IPS-18a (cell line): Measurements from ENCODE around the gene FAM185A.
"Not testable (repeated sequence)": the region's sequence is repeated elsewhere in the genome, so short reads cannot be mapped to it uniquely, and the experiment has no call there.

Source experiments
- H3K27ac ChIP-seq: one replicate; pipeline ENCODE4 v1.5.1; 2013; ENCODE audit warnings: low read length
- H3K27me3 ChIP-seq: one replicate; pipeline ENCODE4 v1.6.1; 2013; ENCODE audit warnings: mild to moderate bottlenecking, low read length; ENCODE audit not compliant: control insufficient read depth, insufficient read depth
- H3K36me3 ChIP-seq: one replicate; pipeline ENCODE4 v1.6.1; 2013; ENCODE audit warnings: low read depth, low read length; ENCODE audit not compliant: control insufficient read depth
- H3K4me1 ChIP-seq: one replicate; pipeline ENCODE4 v1.6.1; 2013; ENCODE audit warnings: low read depth, low read length; ENCODE audit not compliant: control insufficient read depth
- H3K4me3 ChIP-seq: one replicate; pipeline ENCODE4 v1.5.1; 2013; ENCODE audit warnings: low read length
- H3K9ac ChIP-seq: one replicate; pipeline ENCODE4 v1.6.1; 2013; ENCODE audit warnings: mild to moderate bottlenecking, low read length, moderate library complexity
- H3K9me3 ChIP-seq: one replicate; pipeline ENCODE4 v1.6.1; 2013; ENCODE audit warnings: low read depth, low read length; ENCODE audit not compliant: control insufficient read depth

FAM185A gene

GRCh38 chr7:102836191-102836919, 87.6 kb downstream of the FAM185A start:
- Histone ChIP-seq H3K9me3 (no peaks in the 10 kb centered on the region), H3K9ac (no peak overlapping the region), H3K4me1 (no peaks in the 10 kb centered on the region), H3K36me3 (no peaks in the 10 kb centered on the region), H3K4me3 (no peak overlapping the region), H3K27ac (no peak overlapping the region), H3K27me3 (no peaks in the 10 kb centered on the region)

GRCh38 chr7:102836977-102837376, 88.2 kb downstream of the FAM185A start:
- no peaks in the 10 kb centered on the region for H3K4me1 ChIP-seq
- H3K9me3 ChIP-seq = no peaks in the 10 kb centered on the region
- H3K4me3 ChIP-seq = no peak overlapping the region
- no peaks in the 10 kb centered on the region for H3K27me3 ChIP-seq
- no peak overlapping the region for H3K27ac ChIP-seq
- no peak overlapping the region for H3K9ac ChIP-seq
- H3K36me3 ChIP-seq = no peaks in the 10 kb centered on the region

- H3K4me1 ChIP-seq = no peaks in the 10 kb centered on the region
Observed at GRCh38 chr7:102837802-102838201, 89.0 kb downstream of the FAM185A start.

GRCh38 chr7:102838572-102839101, 89.8 kb downstream of the FAM185A start:
- not testable (repeated sequence) for H3K4me1 ChIP-seq, H3K9me3 ChIP-seq, H3K27ac ChIP-seq, H3K27me3 ChIP-seq, H3K9ac ChIP-seq, H3K36me3 ChIP-seq, H3K4me3 ChIP-seq

More at GRCh38 chr7:102837802-102838201, 89.0 kb downstream of the FAM185A start:
- H3K27me3 ChIP-seq = no peaks in the 10 kb centered on the region
- no peak overlapping the region for H3K27ac ChIP-seq
- H3K9me3 ChIP-seq = no peaks in the 10 kb centered on the region
- no peak overlapping the region for H3K4me3 ChIP-seq
- H3K9ac ChIP-seq = no peak overlapping the region
- no peaks in the 10 kb centered on the region for H3K36me3 ChIP-seq

- no peak overlapping the region for H3K4me3 ChIP-seq
- no peak overlapping the region for H3K9ac ChIP-seq
- no peak overlapping the region for H3K27ac ChIP-seq
- H3K4me1 ChIP-seq = no peaks in the 10 kb centered on the region
- H3K27me3 ChIP-seq = no peaks in the 10 kb centered on the region
- H3K36me3 ChIP-seq = no peaks in the 10 kb centered on the region
- H3K9me3 ChIP-seq = no peaks in the 10 kb centered on the region
Observed at GRCh38 chr7:102840404-102840803, 91.6 kb downstream of the FAM185A start.

GRCh38 chr7:102841290-102841689, 92.5 kb downstream of the FAM185A start:
- H3K9ac ChIP-seq = no peak overlapping the region
- H3K9me3 ChIP-seq = no peaks in the 10 kb centered on the region
- H3K27ac ChIP-seq = no peak overlapping the region

GRCh38 chr7:102842284-102842683, 93.5 kb downstream of the FAM185A start:
- H3K9me3 ChIP-seq = no peaks in the 10 kb centered on the region
- no peaks in the 10 kb centered on the region for H3K36me3 ChIP-seq
- H3K4me3 ChIP-seq = no peak overlapping the region
- H3K4me1 ChIP-seq = no peaks in the 10 kb centered on the region
- no peak overlapping the region for H3K27ac ChIP-seq
- H3K9ac ChIP-seq = no peak overlapping the region
- H3K27me3 ChIP-seq = no peaks in the 10 kb centered on the region

More at GRCh38 chr7:102841290-102841689, 92.5 kb downstream of the FAM185A start:
- Histone ChIP-seq H3K36me3 (no peaks in the 10 kb centered on the region), H3K4me1 (no peaks in the 10 kb centered on the region), H3K4me3 (no peak overlapping the region), H3K27me3 (no peaks in the 10 kb centered on the region)

GRCh38 chr7:102843850-102844249, 95.1 kb downstream of the FAM185A start:
- no peaks in the 10 kb centered on the region for H3K36me3 ChIP-seq
- no peak overlapping the region for H3K9ac ChIP-seq
- no peaks in the 10 kb centered on the region for H3K9me3 ChIP-seq
- H3K27me3 ChIP-seq = no peaks in the 10 kb centered on the region
- H3K27ac ChIP-seq = no peak overlapping the region
- H3K4me3 ChIP-seq = no peak overlapping the region
- no peaks in the 10 kb centered on the region for H3K4me1 ChIP-seq

- no peak overlapping the region for H3K27ac ChIP-seq
Observed at GRCh38 chr7:102845346-102845745, 96.5 kb downstream of the FAM185A start.

GRCh38 chr7:102849079-102849478, 100.3 kb downstream of the FAM185A start:
- Histone ChIP-seq H3K9ac (no peak overlapping the region), H3K9me3 (no peaks in the 10 kb centered on the region), H3K27me3 (no peaks in the 10 kb centered on the region), H3K36me3 (no peaks in the 10 kb centered on the region), H3K27ac (no peak overlapping the region), H3K4me1 (no peaks in the 10 kb centered on the region), H3K4me3 (no peak overlapping the region)

More at GRCh38 chr7:102845346-102845745, 96.5 kb downstream of the FAM185A start:
- Histone ChIP-seq H3K9ac (no peak overlapping the region), H3K27me3 (no peaks in the 10 kb centered on the region), H3K9me3 (no peaks in the 10 kb centered on the region), H3K36me3 (no peaks in the 10 kb centered on the region), H3K4me1 (no peaks in the 10 kb centered on the region), H3K4me3 (no peak overlapping the region)

- Histone ChIP-seq H3K4me3 (no peak overlapping the region), H3K27me3 (no peaks in the 10 kb centered on the region), H3K9me3 (no peaks in the 10 kb centered on the region), H3K27ac (no peak overlapping the region), H3K9ac (no peak overlapping the region), H3K36me3 (no peaks in the 10 kb centered on the region), H3K4me1 (no peaks in the 10 kb centered on the region)
Observed at GRCh38 chr7:102849538-102849937, 100.7 kb downstream of the FAM185A start.

- Histone ChIP-seq H3K4me1 (no peaks in the 10 kb centered on the region), H3K27ac (no peak overlapping the region), H3K9me3 (no peaks in the 10 kb centered on the region), H3K36me3 (no peaks in the 10 kb centered on the region), H3K27me3 (no peaks in the 10 kb centered on the region), H3K4me3 (no peak overlapping the region), H3K9ac (no peak overlapping the region)
Observed at GRCh38 chr7:102856036-102856435, 107.2 kb downstream of the FAM185A start.
